CD4-positive, alpha-beta T cell treated with Interleukin-2 at 100 ng/mL for 4 hours (primary cell): ENCODE measurements around the gene TAF1C.
"Not testable (repeated sequence)": the region's sequence is repeated elsewhere in the genome, so short reads cannot be mapped to it uniquely, and the experiment has no call there.

Source experiments
- DNase-seq: peaks from one replicate; pipeline ENCODE4 v3.0.0-alpha.2; 2020; ENCODE audit warnings: low spot score

Gene TAF1C

GRCh38 chr16:84212154-84212553, 25.3 kb upstream of the TAF1C start:
- no peak for DNase-seq

- DNase-seq = no peak
These were observed 23.1 kb upstream of the TAF1C start for GRCh38 chr16:84209989-84210388.

- DNase-seq = no peak
These were observed 21.0 kb upstream of the TAF1C start for GRCh38 chr16:84207879-84208278.

- no peak for DNase-seq
These were observed 20.4 kb upstream of the TAF1C start for GRCh38 chr16:84207251-84207650.

GRCh38 chr16:84205976-84206691, 19.3 kb upstream of the TAF1C start:
- no peak for DNase-seq

- DNase-seq = not testable (repeated sequence)
These were observed 18.3 kb upstream of the TAF1C start for GRCh38 chr16:84205123-84205522.

- not testable (repeated sequence) for DNase-seq
These were observed 17.7 kb upstream of the TAF1C start for GRCh38 chr16:84204551-84204950.

GRCh38 chr16:84199861-84200260, 13.0 kb upstream of the TAF1C start:
- no peak for DNase-seq

- no peak for DNase-seq
These were observed 12.2 kb upstream of the TAF1C start for GRCh38 chr16:84199097-84199496.

- no peak for DNase-seq
These were observed 11.5 kb upstream of the TAF1C start for GRCh38 chr16:84198401-84198800.

GRCh38 chr16:84197466-84198128, 10.7 kb upstream of the TAF1C start:
- DNase-seq = no peak

- DNase-seq = no peak
These were observed 10.0 kb upstream of the TAF1C start for GRCh38 chr16:84196727-84197394.

GRCh38 chr16:84196101-84196500, 9.2 kb upstream of the TAF1C start:
- no peak for DNase-seq

GRCh38 chr16:84195201-84196093, 8.6 kb upstream of the TAF1C start:
- DNase-seq = no peak

GRCh38 chr16:84194470-84195200, 7.8 kb upstream of the TAF1C start:
- DNase-seq = no peak

- no peak for DNase-seq
These were observed 7.2 kb upstream of the TAF1C start for GRCh38 chr16:84194018-84194417.

- no peak for DNase-seq
These were observed 6.6 kb upstream of the TAF1C start for GRCh38 chr16:84193480-84193879.

GRCh38 chr16:84191466-84191865, 4.6 kb upstream of the TAF1C start:
- DNase-seq = no peak

- no peak for DNase-seq
These were observed 4.0 kb upstream of the TAF1C start, which contains the start of gene ADAD2 for GRCh38 chr16:84190731-84191388. Gene ADAD2, plus strand, starts transcription at chr16:84191157. Its CDS starts 74 bp downstream, at chr16:84191231.

- no peak for DNase-seq
These were observed 2.1 kb downstream of the TAF1C start for GRCh38 chr16:84184775-84185174.
